GM18520 (cell line): ENCODE results near the gene CACNA2D1.
"Not testable (repeated sequence)": the region's sequence is repeated elsewhere in the genome, so short reads cannot be mapped to it uniquely, and the experiment has no call there.

Experiments used
- ATAC-seq: cut with Tn5 transposase; IDR thresholded peaks from one replicate; pipeline ENCODE4 v1.9.1; 2021; ENCODE audit not compliant: unreplicated experiment

Gene CACNA2D1

DNA sequence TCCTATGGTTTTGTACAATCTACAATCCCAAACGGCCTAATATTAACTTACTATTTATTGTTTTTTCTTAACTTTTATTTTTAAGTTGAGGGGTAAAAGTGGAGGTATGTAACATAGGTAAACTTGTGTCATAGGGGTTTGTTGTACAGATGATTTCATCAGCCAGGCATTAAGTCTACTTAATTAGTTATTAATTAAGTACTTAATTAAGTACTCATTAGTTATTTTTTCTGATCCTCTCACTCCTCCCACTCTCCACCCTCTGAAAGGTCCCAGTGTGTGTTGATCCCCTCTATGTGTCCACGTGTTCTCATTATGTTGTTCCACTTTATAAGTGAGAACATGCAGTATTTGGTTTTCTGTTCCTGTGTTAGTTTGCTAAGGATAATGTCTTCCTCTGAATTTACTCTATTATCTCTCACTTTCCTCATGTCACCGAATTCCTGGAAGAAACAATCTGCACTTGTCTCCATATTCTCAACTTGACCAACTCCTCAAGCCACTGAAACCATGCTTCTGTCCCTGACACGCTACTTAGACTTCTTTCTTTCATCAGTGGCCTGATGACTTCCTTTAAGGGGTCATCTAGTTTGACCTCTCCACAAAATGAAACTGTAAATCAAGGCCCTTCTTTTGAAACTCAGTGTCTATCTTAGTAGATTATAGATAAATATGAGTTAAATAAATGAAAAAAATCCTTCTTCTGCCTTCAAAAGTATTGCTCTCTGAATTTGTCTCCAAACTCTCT, 9.1 kb downstream of the CACNA2D1 start:
- no peak for ATAC-seq

DNA sequence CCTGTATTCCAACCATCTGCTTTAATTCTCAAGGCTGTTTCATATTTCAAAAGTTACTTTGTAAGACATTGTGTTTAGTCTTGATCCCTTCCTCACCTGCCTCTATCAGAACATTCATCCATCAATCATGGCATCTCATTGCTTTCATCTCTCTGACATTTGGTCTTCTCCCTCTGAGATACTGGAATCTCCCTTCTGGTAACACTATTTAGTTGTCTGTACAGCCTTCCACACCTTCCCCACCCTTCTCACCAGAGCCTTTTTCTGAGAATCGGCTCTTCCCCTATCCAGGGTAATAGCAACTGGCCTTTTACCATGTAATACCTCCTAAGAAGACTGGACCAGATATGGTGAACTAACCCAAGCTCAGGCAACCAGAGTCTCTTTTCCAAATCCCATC, 10.1 kb downstream of the CACNA2D1 start:
- ATAC-seq, result no peak

DNA sequence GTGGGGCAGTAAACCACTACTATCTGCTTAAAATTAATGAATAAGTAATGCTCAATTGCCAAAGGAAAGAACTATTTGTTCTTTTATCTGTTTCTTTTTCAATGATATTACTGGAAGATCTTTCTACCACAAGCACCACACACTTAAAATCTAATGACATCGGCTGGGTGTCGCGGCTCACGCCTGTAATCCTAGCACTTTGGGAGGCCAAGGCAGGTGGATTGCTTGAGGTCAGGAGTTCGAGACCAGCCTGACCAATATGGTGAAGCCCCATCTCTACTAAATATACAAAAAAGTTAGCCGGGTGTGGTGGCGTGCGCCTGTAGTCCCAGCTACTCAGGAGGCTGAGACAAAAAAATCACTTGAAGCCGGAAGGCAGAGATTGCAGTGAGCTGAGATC, 10.8 kb downstream of the CACNA2D1 start:
- ATAC-seq, result not testable (repeated sequence)

DNA sequence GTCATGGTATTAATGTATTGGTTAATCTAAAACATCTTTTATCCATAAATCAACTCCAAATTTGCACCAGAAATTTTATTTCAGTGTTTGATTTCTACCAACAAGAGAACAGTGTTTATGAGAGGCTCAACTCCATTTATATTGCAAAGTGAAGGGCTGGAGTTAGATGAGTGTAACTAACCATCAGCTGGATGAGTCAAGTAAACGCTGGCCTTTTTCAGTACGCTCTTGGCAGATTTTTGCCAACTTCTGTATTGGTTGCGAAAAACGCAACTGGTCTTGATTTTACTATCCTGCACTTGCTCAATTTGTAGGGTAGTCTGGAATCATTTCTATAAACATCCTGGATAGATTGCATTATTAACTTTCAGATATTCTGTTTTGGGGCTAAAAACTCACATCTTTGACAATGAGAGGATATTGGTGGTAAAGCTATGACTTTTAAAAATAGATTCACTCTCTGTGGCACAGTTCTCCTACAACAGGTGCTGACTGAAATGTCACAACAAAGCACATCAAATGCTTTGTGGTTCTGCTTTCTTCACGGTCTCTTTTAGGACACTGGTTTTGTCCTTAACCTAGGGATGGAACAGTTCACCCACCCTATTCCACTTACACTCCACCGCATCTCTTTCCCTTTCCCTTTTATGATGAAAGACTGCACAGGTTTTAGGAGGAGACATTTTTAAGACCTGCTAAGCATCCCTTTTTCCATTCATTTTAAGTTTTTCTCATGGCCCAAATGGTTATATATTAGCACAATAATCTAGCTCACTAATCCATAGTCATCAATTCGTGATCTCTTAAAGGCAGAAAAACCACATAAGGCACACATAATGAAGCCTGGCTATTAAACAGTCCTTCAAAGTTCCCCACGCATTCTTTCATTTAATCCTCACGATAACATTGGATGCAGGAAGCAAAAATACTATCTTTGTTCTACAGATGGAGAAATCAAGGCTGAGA, 12.8 kb downstream of the CACNA2D1 start:
- ATAC-seq, result no peak

DNA sequence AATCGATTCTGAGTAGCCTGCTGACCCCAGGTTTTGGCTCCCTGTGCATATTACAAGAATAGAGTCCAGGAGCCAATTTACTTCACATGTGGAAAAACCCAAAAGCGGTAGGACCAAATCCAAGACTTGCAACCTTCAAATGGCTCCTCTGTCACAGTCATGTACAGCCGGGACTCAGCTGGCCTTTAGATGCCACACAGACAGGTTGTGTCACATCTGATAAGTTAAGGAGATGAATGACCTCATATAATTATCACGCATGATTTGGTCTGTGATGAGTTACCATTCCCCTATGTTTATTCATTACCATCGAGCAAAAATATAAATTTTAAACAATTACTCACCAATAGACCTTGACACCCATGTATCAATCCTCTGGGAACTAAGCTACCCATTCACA, 14.2 kb downstream of the CACNA2D1 start:
- ATAC-seq, result no peak

DNA sequence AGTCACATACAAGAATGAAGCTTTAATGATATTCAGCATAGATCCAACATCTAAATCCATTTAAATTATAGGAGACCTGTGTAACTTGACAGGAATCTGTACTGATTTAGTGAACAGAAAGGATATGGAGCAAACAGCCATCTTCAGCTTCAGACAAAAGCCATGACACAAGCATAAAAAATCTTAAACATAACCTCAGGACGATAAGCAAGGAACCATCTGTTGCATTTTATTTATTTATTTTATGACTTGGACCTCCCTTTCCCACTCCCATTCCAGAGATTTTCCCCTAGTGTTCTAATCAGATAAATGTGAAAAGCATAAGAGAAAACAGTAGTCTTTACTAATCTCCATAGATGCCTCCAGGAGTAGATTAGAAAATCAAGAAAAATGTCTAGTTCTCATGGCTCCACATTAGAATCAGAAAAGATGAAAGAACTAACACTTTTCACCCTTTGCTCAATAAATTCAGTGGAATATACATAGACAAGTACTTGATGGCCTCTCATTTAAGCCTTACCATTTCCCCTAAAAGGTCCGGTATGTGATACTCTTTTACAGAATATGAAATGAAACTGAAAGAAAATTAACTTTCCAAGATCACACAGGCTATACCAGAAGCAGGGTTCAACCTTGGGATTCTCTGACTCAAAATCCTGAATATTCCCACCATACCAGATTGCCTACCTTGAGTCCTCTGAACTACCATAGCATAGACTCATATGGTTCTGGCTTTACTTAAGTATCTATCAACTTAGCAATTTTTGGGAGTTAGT, 15.2 kb downstream of the CACNA2D1 start:
- ATAC-seq, result no peak

- no peak for ATAC-seq
These were observed 20.1 kb downstream of the CACNA2D1 start for GRCh38 chr7:82423446-82423845.

DNA sequence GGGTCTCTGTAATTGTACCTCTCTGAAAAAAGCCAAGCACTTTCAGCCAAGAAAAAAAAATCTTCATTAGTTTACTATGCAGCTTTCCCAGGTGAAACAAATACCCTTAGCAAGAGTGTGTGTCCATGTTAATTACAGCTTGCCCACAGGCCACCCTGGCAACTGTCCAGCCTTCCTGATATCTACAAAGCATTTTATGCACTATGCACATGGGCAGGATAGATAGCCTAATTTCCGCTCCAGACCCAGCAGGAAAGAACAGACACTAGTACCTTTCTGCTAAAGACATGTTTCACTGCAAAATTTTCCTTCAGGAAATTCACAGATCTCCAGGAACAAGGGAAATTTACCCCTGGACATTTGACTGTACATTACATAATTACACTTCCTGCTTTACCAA, 24.4 kb downstream of the CACNA2D1 start:
- ATAC-seq, result no peak

GRCh38 chr7:82417898-82418297, 25.7 kb downstream of the CACNA2D1 start:
- no peak for ATAC-seq

DNA sequence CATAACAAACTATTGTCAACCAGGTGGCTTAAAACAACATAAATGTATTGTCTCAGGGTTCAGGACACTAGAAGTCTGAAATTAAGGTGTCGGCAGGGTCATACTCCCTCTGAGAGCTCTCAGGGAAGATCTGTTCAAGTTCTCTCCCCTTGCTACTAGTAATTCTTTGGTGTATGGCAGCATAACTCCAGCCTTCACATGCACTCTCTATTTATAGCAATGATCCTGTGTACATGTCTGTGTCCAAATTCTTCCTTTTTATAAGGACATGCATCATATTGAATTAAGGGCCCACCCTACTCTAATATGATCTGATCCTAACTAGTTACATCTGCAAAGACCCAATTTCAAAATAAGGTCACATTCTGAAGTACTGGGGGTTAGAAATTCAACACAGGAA, 27.2 kb downstream of the CACNA2D1 start:
- ATAC-seq, result no peak

DNA sequence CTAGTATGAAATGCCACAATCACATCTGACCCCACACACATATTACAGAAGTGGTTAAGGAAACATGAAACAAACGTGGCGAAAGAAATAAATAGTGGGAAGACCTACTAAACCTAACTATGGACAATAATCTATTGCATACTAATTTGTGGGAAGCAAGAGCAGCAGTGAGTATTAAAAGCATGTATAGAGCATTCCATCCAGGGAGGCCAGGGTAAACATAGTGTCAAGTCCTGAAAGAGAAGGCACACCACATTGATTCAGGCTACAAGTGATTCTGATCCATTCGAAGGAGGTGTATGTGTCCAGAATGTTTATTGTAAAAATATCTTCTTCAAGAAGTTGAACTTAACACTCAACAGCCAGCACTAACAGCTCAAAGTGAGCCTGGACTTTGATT, 29.2 kb downstream of the CACNA2D1 start:
- no peak for ATAC-seq

- ATAC-seq, result no peak
These were observed 30.3 kb downstream of the CACNA2D1 start for GRCh38 chr7:82413237-82413636.

DNA sequence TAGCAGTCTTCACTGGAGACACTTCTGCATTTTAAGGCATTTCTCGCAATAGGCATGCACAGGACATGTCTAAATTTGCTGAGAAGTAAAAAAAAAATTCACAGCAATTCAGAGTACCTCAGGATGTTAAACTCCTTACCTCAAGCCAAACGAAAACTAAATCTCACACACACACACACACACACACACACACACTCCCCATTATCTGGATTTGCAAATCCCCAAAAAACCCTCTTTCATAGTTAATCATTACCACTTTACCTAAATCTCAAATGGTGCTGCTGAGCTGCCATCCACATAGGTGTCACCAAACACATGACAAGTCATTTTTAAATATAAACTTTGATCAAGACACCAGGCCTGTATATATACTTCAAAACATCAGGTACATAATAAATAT, 31.8 kb downstream of the CACNA2D1 start:
- ATAC-seq, result no peak

DNA sequence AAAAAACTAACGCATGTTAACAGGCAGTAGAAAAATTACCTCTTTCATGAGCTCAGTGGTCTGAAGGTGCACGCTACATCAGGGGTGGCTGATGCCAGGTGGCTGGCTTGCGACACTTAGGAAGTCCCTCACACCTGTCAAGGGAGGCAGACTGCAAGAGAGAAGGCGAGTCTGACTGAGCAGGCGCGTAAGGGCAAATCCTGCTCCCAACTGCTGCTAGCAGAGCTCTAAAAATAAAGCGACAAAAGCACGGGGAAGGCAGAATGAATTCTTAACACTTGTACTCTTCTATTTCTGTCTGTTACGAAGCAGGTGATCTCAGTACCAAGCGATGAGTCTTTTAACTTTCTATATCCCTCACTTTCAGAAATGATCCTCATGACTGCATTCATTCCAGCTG, 33.1 kb downstream of the CACNA2D1 start:
- ATAC-seq, result no peak

DNA sequence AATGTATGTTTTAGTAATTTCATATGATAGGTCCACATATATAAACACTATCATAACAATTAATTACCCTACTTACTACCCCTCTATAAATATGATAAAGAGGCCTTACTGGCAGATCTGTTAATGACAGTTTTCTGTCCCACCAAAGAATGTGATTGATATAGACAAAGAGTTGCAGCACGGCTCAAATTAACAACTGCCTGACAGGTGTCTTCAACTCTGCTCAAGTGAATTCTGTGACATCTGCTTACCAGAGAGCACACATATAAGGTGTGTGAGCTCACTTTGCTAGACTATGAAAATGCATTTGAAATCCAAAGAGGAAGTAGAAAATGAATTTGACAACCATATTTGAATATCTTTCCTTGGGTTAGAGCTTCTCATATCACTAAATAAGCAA, 36.6 kb downstream of the CACNA2D1 start:
- ATAC-seq, result no peak

DNA sequence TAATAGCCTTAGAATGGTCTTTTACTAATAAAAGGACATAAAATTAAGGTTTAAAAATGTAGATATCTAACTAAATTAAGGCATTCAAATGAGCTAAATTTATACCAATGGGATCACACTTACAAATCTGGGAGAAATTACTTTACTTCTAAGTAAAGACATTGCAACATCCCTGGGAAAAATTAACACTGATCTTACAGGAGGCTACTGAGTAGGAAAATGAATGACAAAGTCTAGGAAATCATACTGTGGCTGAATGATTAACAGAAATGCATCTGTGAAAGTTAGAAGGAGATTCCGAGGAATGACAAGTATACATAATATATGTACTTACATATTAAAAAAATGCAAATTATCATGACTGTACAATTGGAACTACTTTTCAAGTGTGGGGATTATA, 38.3 kb downstream of the CACNA2D1 start:
- ATAC-seq, result no peak

GRCh38 chr7:82404652-82405051, 38.9 kb downstream of the CACNA2D1 start:
- no peak for ATAC-seq

- no peak for ATAC-seq
These were observed 39.5 kb downstream of the CACNA2D1 start for GRCh38 chr7:82404094-82404493.

DNA sequence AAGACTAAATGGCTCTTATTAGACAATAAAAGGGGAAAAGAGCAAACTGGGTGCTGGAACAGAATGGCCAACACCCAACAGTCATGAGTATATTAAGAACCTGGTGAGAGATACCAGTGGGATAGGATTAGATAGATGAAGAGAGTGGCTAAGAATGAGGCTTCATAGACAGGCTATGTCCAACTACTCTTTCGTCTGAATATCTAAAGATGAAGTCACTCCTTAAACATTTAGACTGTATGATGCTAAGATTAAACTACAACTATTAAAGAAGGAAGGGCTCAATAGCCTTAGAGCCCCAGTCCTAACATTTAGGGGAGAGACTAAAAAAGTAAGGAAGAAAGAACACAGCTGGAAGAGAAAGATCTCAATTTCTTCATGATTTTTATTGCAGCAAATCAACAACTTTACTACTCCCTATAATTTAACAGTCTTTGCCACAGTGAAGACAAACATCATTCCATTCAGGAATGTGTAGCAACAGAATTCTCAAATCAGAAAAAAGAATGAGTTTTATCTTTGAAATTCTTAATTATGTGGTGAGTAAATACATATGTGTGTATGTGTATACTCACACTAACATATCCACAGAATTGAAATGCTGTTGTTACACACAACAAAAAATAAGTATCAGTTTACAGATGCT, 45.6 kb downstream of the CACNA2D1 start:
- no peak for ATAC-seq

GRCh38 chr7:82396343-82396742, 47.2 kb downstream of the CACNA2D1 start:
- ATAC-seq, result no peak

GRCh38 chr7:82395147-82395546, 48.4 kb downstream of the CACNA2D1 start:
- no peak for ATAC-seq
